ENCODE results near the gene GABBR1. TPM values are rescaled to one million over a fixed set of nuclear protein-coding genes. Genes with fewer than 3 reads are reported as not detected.

Gene GABBR1
- total RNA-seq, 1 experiment from 2014 or later: 9.4 TPM

GRCh38 chr6:29557320-29557719 is 75.7 kb downstream of the GABBR1 start:
- DNase-seq (ENCODE audit: low read depth, low spot score): no peak
- in situ Hi-C loops (cut with HindIII; ENCODE audit: low pct_unique_long_range_greater_than_20kb, low sequenced_read_pairs): no loop called here

DNA sequence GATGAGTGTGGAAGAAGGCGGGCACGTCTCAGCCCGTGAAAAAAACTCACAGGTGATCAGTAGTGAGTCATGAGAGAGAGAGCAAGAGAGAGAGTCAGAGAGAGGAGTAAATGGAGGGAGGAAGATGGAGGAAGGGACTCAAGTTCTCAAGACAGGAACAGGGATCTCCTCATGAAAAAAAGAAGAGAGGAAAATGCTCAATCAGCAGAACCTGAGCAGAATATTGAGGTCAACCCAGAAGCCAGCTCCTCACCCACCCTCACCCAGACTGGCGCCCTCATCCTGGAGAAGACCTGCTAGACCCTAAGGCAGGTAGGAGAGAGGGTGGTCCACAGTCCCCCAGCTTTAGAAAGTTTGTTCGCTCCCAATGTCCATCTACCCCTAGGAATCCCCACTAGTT is 78.2 kb downstream of the GABBR1 start:
- in situ Hi-C loops (cut with HindIII; ENCODE audit: low pct_unique_long_range_greater_than_20kb, low sequenced_read_pairs): no loop called here
- DNase-seq (ENCODE audit: low read depth, low spot score): no peak

DNA sequence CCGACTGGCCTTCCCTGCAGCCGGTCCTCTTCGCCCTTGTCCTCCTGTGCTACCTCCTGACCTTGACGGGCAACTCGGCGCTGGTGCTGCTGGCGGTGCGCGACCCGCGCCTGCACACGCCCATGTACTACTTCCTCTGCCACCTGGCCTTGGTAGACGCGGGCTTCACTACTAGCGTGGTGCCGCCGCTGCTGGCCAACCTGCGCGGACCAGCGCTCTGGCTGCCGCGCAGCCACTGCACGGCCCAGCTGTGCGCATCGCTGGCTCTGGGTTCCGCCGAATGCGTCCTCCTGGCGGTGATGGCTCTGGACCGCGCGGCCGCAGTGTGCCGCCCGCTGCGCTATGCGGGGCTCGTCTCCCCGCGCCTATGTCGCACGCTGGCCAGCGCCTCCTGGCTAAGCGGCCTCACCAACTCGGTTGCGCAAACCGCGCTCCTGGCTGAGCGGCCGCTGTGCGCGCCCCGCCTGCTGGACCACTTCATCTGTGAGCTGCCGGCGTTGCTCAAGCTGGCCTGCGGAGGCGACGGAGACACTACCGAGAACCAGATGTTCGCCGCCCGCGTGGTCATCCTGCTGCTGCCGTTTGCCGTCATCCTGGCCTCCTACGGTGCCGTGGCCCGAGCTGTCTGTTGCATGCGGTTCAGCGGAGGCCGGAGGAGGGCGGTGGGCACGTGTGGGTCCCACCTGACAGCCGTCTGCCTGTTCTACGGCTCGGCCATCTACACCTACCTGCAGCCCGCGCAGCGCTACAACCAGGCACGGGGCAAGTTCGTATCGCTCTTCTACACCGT is 79.5 kb downstream of the GABBR1 start:
- no peak for DNase-seq (ENCODE audit: low read depth, low spot score)
- in situ Hi-C loops (cut with HindIII; ENCODE audit: low pct_unique_long_range_greater_than_20kb, low sequenced_read_pairs): no loop called here

DNA sequence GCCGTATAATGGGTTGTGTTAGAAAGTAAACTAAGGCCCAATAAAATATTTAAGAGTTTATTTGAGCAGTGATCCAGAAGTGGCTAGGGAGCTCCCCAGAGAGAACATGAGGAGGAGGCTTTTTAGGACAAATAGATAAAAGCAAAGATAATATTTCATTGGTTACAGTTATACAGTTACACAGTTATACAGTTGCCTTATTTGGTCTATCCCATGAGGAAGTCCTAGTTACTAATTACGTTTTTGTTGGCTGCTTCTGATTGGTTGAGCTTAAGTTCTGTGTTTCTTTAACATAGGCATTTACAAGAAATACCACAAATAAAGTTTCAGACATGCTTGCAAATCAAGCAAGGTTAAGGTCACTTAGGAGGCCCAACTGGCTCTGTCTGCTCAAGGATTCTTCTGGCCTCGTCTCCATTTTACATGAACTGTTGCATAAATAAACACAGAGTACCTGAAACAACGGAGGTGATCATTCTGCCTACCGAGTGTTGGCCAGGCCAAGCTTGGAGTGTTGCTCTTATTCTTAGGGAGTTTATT is 80.4 kb downstream of the GABBR1 start:
- in situ Hi-C loops (cut with HindIII; ENCODE audit: low pct_unique_long_range_greater_than_20kb, low sequenced_read_pairs): no loop called here
- peak; percentile 80 for DNase-seq (ENCODE audit: low read depth, low spot score)

DNA sequence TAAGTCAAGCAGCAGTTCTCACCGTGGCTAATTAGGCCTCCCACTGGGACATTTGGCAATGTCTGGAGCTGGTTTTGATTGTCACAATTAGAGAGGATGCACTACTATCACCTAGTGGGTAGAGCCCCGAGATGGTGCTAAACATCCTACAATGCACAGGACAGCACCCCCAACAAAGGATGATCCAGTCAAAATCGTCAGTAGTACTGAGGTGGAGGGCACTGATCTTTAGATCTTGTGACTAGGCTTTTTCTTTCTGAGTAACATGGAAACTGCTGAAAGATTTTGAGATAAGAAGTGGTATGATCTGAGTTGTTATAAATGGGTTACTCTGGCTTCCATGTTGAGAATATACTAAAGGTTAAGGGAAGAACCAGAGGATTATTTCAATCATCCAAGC is 85.4 kb downstream of the GABBR1 start:
- no peak for DNase-seq (ENCODE audit: low read depth, low spot score)
- in situ Hi-C loops (cut with HindIII; ENCODE audit: low pct_unique_long_range_greater_than_20kb, low sequenced_read_pairs): no loop called here

- no peak for DNase-seq (ENCODE audit: low read depth, low spot score)
- in situ Hi-C loops (cut with HindIII; ENCODE audit: low pct_unique_long_range_greater_than_20kb, low sequenced_read_pairs): no loop called here
Measured at GRCh38 chr6:29537714-29538403, 95.1 kb downstream of the GABBR1 start.

- no peak for DNase-seq (ENCODE audit: low read depth, low spot score)
- in situ Hi-C loops (cut with HindIII; ENCODE audit: low pct_unique_long_range_greater_than_20kb, low sequenced_read_pairs): no loop called here
Measured at GRCh38 chr6:29532320-29532951, 100.5 kb downstream of the GABBR1 start.

DNA sequence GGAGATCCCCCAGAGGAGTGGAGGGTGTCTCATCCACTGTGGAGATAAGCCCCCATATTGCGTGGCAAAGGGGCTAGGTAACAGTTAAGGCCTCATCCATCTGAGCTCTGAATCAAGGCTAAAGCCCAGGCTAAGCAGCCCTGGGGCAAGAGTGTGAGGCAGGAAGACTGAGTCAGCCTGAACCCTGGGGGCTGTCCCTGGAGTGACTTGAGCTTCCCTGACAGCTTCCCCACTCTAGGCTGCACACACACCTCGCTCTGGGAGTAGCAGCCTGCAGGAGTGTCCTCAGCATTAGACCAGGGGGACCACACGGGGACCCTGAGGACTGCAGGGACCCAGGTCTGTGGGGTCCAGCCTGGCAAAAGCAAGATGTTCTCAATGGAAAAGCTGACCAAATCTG is 101.3 kb downstream of the GABBR1 start:
- DNase-seq (ENCODE audit: low read depth, low spot score): no peak
- in situ Hi-C loops (cut with HindIII; ENCODE audit: low pct_unique_long_range_greater_than_20kb, low sequenced_read_pairs): no loop called here

DNA sequence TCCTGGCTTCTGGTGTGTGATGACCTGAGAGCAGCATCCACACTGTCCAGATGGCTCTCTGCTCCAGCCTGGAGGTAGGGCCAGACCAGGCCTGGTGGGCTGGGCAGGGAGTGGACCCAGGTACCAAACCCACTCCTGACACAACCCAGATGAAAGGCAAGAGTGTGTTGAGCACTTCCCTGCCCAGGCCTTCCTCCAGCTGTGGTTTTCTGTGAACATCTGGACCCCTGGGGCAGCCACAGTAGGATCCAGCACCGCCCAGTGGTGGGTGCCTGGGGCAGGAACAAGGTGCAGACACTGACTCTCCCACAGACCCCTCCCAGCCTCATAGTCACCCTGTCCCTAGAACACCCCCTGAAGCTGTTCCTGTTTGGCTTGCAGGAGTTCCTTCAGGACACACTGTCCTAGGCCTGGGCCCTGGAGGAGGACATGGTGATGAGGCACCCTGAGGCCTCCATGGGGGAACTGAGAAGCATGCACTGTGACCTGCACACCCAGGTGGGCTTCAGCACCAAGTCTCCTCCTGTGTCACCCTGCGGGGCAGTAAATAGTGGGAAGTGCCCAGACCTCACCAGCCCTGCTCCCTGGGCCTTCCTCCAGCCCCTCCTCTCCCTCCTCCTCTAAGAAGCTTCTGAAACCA is 102.2 kb downstream of the GABBR1 start:
- in situ Hi-C loops (cut with HindIII; ENCODE audit: low pct_unique_long_range_greater_than_20kb, low sequenced_read_pairs): no loop called here

GRCh38 chr6:29529956-29530355 is 103.0 kb downstream of the GABBR1 start:
- no peak for DNase-seq (ENCODE audit: low read depth, low spot score)
- in situ Hi-C loops (cut with HindIII; ENCODE audit: low pct_unique_long_range_greater_than_20kb, low sequenced_read_pairs): no loop called here

More for the DNA sequence above, 102.2 kb downstream of the GABBR1 start:
- no peak for DNase-seq (ENCODE audit: low read depth, low spot score)

DNA sequence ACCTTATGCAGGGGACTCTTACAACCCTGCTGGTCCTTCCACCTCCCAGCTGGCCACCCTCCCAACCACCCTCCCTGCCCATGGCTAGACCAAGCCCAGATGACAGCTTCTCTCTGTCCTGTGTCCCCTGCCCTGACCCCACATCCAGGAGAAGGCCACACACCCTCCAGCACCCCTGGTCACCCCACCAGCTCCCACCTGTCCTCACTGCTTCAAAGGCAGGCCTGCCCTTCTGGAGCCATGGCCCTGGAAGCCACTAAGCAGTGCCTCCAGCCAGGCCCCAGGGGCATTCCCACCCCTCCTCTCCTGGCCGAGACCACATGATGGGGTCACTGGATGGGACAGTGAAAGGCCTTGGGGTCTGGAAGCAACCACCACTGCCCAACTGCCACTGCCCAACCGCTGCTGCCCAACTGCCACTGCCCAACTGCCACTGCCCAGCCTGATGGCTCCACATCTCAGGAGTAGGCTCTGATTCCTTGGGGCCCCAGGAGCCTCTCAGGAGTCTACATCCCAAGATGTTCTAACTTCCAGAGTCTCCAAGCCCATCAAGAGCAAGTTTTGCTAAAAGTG is 103.9 kb downstream of the GABBR1 start:
- in situ Hi-C loops (cut with HindIII; ENCODE audit: low pct_unique_long_range_greater_than_20kb, low sequenced_read_pairs): no loop called here
- DNase-seq (ENCODE audit: low read depth, low spot score): no peak

DNA sequence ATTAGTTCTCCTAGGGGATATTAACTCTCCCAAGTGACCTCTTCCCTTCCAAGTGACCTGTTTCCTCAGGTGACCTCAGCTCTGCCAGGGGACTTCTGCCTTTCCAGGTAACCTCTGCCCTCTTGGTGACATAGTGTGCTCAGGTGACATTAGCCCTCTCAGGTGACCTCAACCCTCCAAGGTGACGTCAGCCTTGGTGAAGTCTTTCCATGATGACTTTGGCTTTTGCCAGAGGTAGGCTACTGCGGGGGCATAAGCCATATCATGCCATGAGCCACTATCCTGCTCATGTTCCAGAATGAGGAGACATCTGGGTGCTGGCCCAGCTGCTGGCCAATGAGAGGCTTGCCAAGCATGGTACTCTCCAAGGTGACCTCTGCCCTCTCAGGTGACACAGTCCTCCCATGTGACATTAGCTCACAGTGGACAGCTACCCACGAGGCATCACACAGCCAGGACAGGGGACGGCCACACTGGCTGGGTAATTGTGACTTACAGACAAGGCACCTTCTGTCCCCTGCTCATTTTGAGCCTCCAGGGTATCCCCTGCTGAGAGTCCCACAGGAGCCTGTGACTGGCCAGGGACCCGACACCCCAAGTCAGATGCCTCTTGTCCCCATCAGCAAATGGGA is 104.6 kb downstream of the GABBR1 start:
- in situ Hi-C loops (cut with HindIII; ENCODE audit: low pct_unique_long_range_greater_than_20kb, low sequenced_read_pairs): no loop called here
- no peak for DNase-seq (ENCODE audit: low read depth, low spot score)

DNA sequence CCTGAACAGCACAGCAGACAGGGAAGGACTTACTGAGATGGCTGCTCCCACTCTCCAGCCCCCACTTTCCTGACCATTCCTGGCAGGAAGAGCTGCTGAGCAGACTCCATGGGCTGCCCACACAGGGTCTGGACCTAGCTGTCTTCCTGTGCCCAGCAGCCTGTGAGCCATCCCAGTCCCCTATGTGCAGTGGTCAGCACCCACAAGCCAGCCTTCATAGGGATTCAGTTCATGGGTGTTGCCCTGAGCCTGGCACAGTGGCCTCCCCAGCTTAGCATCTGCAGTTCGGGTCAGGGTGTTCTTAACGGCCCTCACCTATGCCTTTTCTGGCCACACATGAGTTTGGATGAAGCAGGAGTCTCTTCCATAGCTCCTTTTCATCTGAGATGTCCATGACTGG is 105.4 kb downstream of the GABBR1 start:
- in situ Hi-C loops (cut with HindIII; ENCODE audit: low pct_unique_long_range_greater_than_20kb, low sequenced_read_pairs): no loop called here
- no peak for DNase-seq (ENCODE audit: low read depth, low spot score)

DNA sequence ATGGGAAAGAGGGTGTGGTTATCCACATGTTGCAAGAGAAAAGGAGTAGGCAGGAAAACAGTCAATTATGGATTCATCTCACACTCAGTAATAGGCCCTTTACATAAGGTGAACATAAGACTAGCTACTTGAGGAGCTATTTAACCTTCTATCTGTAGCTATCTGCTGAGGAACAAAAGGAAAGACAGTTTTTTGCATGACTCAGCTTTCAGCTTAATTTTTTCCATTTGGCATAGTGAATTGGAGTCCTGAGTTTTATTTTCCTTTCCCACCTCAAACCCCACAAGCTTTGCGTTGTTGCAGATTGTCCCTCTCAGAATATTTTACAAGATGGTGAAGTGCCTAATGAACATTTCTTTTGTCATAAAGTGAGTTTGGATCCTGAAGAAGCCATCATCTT is 105.9 kb downstream of the GABBR1 start:
- in situ Hi-C loops (cut with HindIII; ENCODE audit: low pct_unique_long_range_greater_than_20kb, low sequenced_read_pairs): no loop called here
- DNase-seq (ENCODE audit: low read depth, low spot score): no peak

- in situ Hi-C loops (cut with HindIII; ENCODE audit: low pct_unique_long_range_greater_than_20kb, low sequenced_read_pairs): no loop called here
Measured at GRCh38 chr6:29525311-29525639, 107.7 kb downstream of the GABBR1 start.

GRCh38 chr6:29524444-29525310 is 108.3 kb downstream of the GABBR1 start:
- DNase-seq (ENCODE audit: low read depth, low spot score): no peak
- in situ Hi-C loops (cut with HindIII; ENCODE audit: low pct_unique_long_range_greater_than_20kb, low sequenced_read_pairs): no loop called here

More at GRCh38 chr6:29525311-29525639, 107.7 kb downstream of the GABBR1 start:
- DNase-seq (ENCODE audit: low read depth, low spot score): no peak

DNA sequence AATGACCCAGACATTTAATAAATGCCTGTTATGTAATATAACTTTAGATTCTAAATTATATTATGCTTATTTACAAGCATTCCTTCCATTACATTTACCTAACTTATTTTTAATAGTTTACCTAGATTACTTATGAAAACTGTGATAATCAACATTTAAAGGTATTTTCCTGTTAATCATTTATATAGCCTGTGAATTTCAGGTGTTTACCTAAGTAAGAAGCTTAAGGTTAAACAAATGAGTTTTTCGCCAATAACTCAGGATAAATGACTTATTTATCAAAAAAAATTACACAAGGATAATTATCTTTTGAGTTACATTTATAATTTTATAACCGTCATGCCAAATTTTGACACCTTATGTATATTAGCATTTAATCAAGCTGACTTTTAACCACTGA is 108.9 kb downstream of the GABBR1 start:
- DNase-seq (ENCODE audit: low read depth, low spot score): no peak
- in situ Hi-C loops (cut with HindIII; ENCODE audit: low pct_unique_long_range_greater_than_20kb, low sequenced_read_pairs): no loop called here

Data from SK-MEL-5 (cell line).